ENCODE data around the gene PPARGC1A. TPM values are rescaled to one million over a fixed set of nuclear protein-coding genes. Genes with fewer than 3 reads are reported as not detected.

Gene PPARGC1A
- total and polyA plus RNA-seq, 2 experiments from 2014 or later: 0.76 to 3.3 TPM

DNA sequence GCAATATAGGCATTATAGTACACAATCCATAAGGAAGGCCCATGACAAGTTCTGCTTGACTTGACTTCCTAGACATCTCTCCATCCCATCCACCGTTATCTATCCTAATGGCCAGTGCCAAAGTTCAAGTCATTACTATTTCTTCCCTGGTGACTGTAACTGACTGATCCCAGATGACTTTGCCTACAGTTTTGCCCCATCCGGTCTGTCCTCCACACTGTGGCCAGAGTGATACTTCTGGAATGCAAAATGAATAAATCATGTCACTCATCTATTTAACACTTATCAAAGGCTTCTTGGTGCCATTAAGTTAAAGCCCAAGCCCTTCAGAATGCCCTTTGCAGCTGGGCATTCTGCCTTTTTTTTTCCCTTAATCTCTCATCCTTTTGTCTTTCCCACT is 130.8 kb downstream of the PPARGC1A start:
- no peaks in the 10 kb centered on the region for H3K27me3 ChIP-seq (ENCODE audit: insufficient read depth)
- ATAC-seq: no peak

More for the DNA sequence above, 130.8 kb downstream of the PPARGC1A start:
- H3F3A ChIP-seq (replicated peaks; ENCODE audit: low read depth): no peaks in the 10 kb centered on the region
- H2AFZ ChIP-seq: no peak overlapping the region
- H3K4me1 ChIP-seq (ENCODE audit: insufficient read depth): no peaks in the 10 kb centered on the region
- Mint-ChIP-seq H3K27ac (no peak overlapping the region), H3K4me3 (no peak overlapping the region), H3K36me3 (ENCODE audit: low read depth) (no peaks in the 10 kb centered on the region), H3K9me3 (no peaks in the 10 kb centered on the region), H3K4me1 (no peaks in the 10 kb centered on the region; the same call in 2 of the 3 replicates), H3K27me3 (ENCODE audit: insufficient read depth, low read depth, poor library complexity) (peaks cover 2% of the 10 kb centered on the region)
- H3K79me2 ChIP-seq (replicated peaks; ENCODE audit: insufficient read depth): no peaks in the 10 kb centered on the region
- TF ChIP-seq ZNF331 (CRISPR knock-in tag; IDR thresholded peaks at IDR 0.05; ENCODE audit: low read depth): no peak
- TF ChIP-seq EZH2phosphoT487 (IDR thresholded peaks at IDR 0.05; ENCODE audit: unreplicated experiment): no peak
- no peak for TF ChIP-seq POLR2AphosphoS5 (IDR thresholded peaks at IDR 0.05; ENCODE audit: low read depth)
- TF ChIP-seq, protein P1, sequence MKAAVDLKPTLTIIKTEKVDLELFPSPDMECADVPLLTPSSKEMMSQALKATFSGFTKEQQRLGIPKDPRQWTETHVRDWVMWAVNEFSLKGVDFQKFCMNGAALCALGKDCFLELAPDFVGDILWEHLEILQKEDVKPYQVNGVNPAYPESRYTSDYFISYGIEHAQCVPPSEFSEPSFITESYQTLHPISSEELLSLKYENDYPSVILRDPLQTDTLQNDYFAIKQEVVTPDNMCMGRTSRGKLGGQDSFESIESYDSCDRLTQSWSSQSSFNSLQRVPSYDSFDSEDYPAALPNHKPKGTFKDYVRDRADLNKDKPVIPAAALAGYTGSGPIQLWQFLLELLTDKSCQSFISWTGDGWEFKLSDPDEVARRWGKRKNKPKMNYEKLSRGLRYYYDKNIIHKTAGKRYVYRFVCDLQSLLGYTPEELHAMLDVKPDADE (IDR thresholded peaks at IDR 0.05): no peak
- TF ChIP-seq EZH2 (IDR thresholded peaks at IDR 0.05; ENCODE audit: low read depth, unreplicated experiment): no peak
- TF ChIP-seq ZNF114 (CRISPR knock-in tag; IDR thresholded peaks at IDR 0.05): no peak
- no peak for TF ChIP-seq STAT1 (IDR thresholded peaks at IDR 0.05; ENCODE audit: unreplicated experiment)
- TF ChIP-seq, protein P2, sequence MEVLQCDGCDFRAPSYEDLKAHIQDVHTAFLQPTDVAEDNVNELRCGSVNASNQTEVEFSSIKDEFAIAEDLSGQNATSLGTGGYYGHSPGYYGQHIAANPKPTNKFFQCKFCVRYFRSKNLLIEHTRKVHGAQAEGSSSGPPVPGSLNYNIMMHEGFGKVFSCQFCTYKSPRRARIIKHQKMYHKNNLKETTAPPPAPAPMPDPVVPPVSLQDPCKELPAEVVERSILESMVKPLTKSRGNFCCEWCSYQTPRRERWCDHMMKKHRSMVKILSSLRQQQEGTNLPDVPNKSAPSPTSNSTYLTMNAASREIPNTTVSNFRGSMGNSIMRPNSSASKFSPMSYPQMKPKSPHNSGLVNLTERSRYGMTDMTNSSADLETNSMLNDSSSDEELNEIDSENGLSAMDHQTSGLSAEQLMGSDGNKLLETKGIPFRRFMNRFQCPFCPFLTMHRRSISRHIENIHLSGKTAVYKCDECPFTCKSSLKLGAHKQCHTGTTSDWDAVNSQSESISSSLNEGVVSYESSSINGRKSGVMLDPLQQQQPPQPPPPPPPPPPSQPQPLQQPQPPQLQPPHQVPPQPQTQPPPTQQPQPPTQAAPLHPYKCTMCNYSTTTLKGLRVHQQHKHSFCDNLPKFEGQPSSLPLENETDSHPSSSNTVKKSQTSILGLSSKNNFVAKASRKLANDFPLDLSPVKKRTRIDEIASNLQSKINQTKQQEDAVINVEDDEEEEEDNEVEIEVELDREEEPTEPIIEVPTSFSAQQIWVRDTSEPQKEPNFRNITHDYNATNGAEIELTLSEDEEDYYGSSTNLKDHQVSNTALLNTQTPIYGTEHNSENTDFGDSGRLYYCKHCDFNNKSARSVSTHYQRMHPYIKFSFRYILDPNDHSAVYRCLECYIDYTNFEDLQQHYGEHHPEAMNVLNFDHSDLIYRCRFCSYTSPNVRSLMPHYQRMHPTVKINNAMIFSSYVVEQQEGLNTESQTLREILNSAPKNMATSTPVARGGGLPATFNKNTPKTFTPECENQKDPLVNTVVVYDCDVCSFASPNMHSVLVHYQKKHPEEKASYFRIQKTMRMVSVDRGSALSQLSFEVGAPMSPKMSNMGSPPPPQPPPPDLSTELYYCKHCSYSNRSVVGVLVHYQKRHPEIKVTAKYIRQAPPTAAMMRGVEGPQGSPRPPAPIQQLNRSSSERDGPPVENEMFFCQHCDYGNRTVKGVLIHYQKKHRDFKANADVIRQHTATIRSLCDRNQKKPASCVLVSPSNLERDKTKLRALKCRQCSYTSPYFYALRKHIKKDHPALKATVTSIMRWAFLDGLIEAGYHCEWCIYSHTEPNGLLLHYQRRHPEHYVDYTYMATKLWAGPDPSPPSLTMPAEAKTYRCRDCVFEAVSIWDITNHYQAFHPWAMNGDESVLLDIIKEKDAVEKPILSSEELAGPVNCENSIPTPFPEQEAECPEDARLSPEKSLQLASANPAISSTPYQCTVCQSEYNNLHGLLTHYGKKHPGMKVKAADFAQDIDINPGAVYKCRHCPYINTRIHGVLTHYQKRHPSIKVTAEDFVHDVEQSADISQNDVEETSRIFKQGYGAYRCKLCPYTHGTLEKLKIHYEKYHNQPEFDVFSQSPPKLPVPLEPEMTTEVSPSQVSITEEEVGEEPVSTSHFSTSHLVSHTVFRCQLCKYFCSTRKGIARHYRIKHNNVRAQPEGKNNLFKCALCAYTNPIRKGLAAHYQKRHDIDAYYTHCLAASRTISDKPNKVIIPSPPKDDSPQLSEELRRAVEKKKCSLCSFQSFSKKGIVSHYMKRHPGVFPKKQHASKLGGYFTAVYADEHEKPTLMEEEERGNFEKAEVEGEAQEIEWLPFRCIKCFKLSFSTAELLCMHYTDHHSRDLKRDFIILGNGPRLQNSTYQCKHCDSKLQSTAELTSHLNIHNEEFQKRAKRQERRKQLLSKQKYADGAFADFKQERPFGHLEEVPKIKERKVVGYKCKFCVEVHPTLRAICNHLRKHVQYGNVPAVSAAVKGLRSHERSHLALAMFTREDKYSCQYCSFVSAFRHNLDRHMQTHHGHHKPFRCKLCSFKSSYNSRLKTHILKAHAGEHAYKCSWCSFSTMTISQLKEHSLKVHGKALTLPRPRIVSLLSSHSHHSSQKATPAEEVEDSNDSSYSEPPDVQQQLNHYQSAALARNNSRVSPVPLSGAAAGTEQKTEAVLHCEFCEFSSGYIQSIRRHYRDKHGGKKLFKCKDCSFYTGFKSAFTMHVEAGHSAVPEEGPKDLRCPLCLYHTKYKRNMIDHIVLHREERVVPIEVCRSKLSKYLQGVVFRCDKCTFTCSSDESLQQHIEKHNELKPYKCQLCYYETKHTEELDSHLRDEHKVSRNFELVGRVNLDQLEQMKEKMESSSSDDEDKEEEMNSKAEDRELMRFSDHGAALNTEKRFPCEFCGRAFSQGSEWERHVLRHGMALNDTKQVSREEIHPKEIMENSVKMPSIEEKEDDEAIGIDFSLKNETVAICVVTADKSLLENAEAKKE (CRISPR knock-in tag; IDR thresholded peaks at IDR 0.05): no peak
- TF ChIP-seq JUNB (IDR thresholded peaks at IDR 0.05; ENCODE audit: unreplicated experiment): no peak
- TF ChIP-seq CREB1 (CRISPR knock-in tag; IDR thresholded peaks at IDR 0.05; ENCODE audit: low read depth): no peak
- no peak for TF ChIP-seq NANOG (IDR thresholded peaks at IDR 0.05; ENCODE audit: borderline replicate concordance)
- TF ChIP-seq, protein P3, sequence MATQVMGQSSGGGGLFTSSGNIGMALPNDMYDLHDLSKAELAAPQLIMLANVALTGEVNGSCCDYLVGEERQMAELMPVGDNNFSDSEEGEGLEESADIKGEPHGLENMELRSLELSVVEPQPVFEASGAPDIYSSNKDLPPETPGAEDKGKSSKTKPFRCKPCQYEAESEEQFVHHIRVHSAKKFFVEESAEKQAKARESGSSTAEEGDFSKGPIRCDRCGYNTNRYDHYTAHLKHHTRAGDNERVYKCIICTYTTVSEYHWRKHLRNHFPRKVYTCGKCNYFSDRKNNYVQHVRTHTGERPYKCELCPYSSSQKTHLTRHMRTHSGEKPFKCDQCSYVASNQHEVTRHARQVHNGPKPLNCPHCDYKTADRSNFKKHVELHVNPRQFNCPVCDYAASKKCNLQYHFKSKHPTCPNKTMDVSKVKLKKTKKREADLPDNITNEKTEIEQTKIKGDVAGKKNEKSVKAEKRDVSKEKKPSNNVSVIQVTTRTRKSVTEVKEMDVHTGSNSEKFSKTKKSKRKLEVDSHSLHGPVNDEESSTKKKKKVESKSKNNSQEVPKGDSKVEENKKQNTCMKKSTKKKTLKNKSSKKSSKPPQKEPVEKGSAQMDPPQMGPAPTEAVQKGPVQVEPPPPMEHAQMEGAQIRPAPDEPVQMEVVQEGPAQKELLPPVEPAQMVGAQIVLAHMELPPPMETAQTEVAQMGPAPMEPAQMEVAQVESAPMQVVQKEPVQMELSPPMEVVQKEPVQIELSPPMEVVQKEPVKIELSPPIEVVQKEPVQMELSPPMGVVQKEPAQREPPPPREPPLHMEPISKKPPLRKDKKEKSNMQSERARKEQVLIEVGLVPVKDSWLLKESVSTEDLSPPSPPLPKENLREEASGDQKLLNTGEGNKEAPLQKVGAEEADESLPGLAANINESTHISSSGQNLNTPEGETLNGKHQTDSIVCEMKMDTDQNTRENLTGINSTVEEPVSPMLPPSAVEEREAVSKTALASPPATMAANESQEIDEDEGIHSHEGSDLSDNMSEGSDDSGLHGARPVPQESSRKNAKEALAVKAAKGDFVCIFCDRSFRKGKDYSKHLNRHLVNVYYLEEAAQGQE (IDR thresholded peaks at IDR 0.05; ENCODE audit: unreplicated experiment): no peak
- TF ChIP-seq, protein P4, sequence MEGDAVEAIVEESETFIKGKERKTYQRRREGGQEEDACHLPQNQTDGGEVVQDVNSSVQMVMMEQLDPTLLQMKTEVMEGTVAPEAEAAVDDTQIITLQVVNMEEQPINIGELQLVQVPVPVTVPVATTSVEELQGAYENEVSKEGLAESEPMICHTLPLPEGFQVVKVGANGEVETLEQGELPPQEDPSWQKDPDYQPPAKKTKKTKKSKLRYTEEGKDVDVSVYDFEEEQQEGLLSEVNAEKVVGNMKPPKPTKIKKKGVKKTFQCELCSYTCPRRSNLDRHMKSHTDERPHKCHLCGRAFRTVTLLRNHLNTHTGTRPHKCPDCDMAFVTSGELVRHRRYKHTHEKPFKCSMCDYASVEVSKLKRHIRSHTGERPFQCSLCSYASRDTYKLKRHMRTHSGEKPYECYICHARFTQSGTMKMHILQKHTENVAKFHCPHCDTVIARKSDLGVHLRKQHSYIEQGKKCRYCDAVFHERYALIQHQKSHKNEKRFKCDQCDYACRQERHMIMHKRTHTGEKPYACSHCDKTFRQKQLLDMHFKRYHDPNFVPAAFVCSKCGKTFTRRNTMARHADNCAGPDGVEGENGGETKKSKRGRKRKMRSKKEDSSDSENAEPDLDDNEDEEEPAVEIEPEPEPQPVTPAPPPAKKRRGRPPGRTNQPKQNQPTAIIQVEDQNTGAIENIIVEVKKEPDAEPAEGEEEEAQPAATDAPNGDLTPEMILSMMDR (conservative IDR thresholded peaks at IDR 0.05; ENCODE audit: low read depth in 2 of 2): no peak
- DNase-seq (ENCODE audit: low spot score): no peak
- H3K27ac ChIP-seq (ENCODE audit: low read depth): no peak overlapping the region
- no peaks in the 10 kb centered on the region for H3K36me3 ChIP-seq (ENCODE audit: insufficient read depth)
- peaks cover 17% of the 10 kb centered on the region; the same call in 1 of the 2 replicates for H3K9me2 ChIP-seq (ENCODE audit: insufficient read depth)
- no peak overlapping the region for H3K4me2 ChIP-seq
- H3K4me3 ChIP-seq: no peak overlapping the region
- no peaks in the 10 kb centered on the region for H4K20me1 ChIP-seq (replicated peaks; ENCODE audit: insufficient read depth)
